Thyroid gland (tissue), 4 donors: ENCODE data around the gene HIPK3.

Experiments
- POLR2A ChIP-seq, 2 donors: fragments of 450-650 bp; IDR thresholded peaks; one replicate each; pipeline ENCODE4 v1.6.1; 2017; ENCODE audit warnings: antibody characterized with exemption in 2 of 2, mild to moderate bottlenecking in 2 of 2, moderate library complexity in 1 of 2
- TF ChIP-seq, protein P1 (sequence below), 6 experiments: fragments of 200-600 bp in 3 of 6; fragments of 450-650 bp in 3 of 6; sonication (generic) in 3 of 6; IDR thresholded peaks; one replicate each; pipeline ENCODE4 v1.5.1; 2016 to 2019; ENCODE audit warnings: antibody characterized with exemption in 6 of 6, mild to moderate bottlenecking in 2 of 6, inconsistent platforms in 1 of 6, moderate library complexity in 1 of 6

DNA sequence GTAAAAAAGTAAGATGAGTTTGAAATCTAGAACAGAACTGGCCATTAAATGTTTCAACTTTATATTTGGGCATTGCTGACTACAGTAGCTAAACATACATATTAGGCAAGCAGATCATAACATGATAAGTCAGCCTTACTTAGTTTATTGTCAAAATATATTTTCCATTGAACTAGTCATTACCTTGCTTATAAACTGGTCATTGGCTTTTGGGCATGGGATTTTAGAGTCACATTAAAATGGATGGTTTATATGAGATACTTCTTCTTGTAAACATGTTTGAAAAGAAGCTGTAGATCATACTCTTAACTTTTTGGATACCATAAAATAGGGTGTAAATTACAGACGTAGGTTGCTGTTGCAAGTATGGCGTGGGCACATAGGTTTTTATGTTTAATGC lies 2.7 kb downstream of the HIPK3 start:
- TF ChIP-seq POLR2A (IDR thresholded peaks at IDR 0.05), result no peak
- TF ChIP-seq, protein P1, sequence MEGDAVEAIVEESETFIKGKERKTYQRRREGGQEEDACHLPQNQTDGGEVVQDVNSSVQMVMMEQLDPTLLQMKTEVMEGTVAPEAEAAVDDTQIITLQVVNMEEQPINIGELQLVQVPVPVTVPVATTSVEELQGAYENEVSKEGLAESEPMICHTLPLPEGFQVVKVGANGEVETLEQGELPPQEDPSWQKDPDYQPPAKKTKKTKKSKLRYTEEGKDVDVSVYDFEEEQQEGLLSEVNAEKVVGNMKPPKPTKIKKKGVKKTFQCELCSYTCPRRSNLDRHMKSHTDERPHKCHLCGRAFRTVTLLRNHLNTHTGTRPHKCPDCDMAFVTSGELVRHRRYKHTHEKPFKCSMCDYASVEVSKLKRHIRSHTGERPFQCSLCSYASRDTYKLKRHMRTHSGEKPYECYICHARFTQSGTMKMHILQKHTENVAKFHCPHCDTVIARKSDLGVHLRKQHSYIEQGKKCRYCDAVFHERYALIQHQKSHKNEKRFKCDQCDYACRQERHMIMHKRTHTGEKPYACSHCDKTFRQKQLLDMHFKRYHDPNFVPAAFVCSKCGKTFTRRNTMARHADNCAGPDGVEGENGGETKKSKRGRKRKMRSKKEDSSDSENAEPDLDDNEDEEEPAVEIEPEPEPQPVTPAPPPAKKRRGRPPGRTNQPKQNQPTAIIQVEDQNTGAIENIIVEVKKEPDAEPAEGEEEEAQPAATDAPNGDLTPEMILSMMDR (IDR thresholded peaks at IDR 0.05), result no peak
